ACHN (cell line): ENCODE data around the gene GPHN.
A peak's percentile ranks its signal among the peaks of the same experiment; 100 is the strongest.
"Not testable (repeated sequence)": the region's sequence is repeated elsewhere in the genome, so short reads cannot be mapped to it uniquely, and the experiment has no call there.

Experiments
- DNase-seq: peaks from one replicate; pipeline ENCODE4 v3.0.0-alpha.2; 2015
- in situ Hi-C: cut with HindIII; loops from 2 replicates; pipeline ENCODE4 v1.10.0; 2017; ENCODE audit warnings: low sequenced_read_pairs, low pct_ligation_motif_present, low pct_unique_long_range_greater_than_20kb

Gene GPHN

DNA sequence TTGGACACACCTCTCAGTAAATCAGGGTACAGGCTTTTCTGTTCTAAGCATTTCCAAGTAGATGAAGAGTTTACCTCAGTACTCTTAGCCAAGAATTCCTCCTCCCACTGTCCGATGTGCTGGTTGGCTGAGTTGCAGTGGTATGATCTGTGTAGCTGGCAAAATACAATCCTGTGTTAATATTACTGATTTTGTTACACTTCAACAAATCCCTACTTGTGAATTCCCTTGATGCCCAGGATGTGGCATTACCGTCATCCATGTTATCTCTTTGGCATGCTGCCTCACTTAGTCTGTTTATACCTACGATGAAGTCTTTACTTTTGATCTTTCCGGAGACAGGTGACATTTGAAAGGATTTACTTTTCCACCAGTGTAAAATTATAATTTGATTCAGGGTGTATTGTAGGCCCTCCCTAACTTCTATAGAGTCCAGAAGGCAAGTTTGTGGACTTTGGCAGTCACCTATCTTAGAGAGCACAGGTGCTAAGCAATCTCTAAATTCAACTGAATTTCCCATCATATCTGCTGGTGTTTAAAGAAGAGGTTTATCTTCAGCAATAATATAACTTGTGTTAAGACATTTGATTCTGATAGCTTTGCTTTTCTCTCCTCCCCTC, 11.6 kb upstream of the GPHN start:
- in situ Hi-C loops = no loop called here
- DNase-seq = peak; percentile 70

DNA sequence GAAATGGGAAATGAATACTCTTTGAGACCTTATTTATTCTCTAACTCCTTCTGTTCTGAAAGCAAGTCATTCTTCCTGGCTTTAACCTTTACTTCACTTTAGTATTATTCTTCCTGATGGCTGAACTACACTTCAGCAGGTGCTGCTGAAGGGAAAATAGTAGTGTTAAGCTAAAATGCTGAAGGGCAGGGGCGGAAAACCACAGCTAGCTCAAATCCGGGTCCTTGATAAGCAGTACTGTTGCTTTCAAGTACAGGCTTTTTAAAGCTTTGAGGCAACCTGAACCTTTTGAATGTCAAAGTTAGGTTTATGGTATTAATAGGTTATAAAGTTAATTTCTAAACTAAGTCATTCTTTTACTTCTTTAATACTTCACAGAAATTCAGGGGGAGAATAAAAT, 11.0 kb upstream of the GPHN start:
- in situ Hi-C loops = no loop called here

DNA sequence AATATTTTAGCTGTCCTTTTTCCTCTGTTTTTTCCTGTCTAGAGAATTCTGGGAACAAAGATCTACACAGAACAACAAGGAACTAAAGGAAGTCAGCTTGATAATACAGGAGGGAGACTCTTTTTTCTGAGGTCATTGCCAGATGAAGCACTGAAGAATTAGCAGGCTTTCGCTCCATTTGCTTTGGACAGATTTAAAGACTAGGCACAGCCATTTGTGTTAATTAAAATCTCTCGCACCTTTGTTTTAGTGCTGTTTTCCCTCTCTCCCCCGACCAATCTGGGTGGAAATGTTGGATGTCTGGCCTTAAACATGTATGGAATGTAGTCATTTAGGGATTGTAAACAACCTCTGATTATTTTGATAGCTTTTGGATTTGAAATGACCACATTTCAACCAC, 9.6 kb upstream of the GPHN start:
- DNase-seq = no peak
- in situ Hi-C loops = no loop called here

More for the DNA sequence above, 11.0 kb upstream of the GPHN start:
- peak; percentile 13 for DNase-seq

DNA sequence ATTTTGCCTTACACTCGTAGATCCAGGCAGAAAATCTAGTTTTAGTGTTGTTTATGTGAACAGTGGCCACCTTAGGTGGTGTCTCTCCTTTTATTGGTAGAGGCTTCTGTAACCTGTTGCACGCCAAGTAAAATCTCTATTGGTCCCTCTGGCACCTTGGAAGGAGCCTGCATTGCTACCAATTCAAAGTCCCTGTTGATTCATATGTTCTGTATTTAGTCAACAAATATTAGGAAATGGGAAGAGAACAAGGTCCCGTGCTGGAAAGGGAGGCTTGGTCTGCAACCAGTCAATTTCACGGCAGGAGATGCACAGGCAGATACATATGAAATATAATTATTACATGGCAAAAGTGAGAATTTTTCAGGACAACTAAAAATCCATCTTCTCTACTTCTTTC, 6.4 kb upstream of the GPHN start:
- DNase-seq = no peak
- in situ Hi-C loops = no loop called here

DNA sequence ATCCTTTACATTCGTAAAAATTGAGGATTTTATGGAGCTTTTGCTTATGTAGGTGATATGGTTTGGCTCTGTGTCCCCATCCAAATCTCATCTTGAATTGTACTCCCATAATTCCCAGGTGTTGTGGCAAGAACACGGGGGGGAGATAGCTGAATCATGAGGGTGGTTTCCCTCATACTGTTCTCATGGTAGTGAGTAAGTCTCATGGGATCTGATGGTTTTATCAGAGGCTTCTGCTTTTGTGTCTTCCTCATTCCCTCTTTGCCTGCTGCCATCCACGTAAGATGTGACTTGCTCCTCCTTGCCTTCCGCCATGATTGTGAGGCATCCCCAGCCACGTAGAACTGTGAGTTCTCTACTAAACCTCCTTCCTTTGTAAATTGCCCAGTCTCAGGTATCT, 5.1 kb upstream of the GPHN start:
- DNase-seq, in situ Hi-C loops: not testable (repeated sequence)

DNA sequence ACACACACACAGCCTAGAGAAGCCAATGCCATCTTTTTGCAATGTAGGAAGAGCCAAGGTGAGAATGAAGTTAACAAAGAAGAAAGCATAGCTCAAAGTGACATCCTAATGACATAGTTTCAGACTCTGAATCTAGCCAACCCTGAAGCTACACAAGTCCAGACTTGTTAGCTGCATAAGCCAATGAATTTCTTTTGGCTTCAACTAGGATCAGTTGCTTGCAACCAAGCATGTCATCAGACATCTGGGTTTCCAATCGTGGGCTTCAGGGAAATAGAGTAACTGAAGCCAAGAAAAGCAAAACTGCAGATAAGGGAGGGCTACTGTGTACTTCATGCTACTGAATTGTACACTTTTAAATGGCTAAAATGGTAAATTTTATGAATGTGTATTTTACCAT, 4.4 kb upstream of the GPHN start:
- in situ Hi-C loops = no loop called here
- DNase-seq = peak; percentile 16

DNA sequence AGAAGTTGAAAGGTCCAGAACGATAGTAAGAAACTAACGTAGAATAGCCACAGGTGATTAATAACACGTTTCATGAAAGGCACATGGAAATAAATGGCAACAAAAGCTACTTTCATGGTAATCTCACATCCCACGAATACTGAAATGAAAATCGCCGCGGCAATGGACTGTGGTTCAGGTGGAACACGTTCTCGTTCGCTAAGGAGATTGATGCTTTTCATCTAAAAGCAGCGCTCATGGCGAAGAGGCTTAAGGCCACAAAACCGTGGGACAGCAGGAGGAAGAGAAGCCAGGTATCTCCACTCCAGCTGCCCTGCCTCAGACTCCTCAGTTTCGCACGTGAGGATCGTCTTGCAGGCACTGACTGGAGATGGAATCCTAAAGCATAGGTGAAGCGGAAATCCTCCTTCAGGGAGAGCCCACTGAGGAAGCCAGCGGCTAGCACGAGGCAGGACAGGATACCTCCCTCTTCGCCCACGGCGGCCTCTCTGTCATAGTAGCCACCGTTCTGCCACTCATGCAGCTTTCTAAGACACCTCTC, 696 bp upstream of the GPHN start:
- DNase-seq = no peak
- in situ Hi-C loops = no loop called here

DNA sequence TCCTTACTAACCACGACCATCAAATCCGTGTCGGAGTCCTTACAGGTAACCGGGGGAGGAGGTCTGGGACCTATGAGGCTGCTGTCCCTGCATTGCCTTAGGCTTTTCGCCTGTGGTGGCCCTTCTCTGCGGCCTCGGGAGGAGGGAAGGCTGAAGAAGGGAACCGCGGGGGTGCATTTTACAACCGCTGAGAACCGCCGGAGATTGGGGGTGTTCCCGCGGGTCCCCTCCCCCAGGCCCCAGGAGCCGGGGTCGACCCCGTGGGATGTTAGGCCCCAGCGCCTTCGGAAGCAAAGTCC, 549 bp downstream of the GPHN start:
- DNase-seq = no peak
- in situ Hi-C loops = no loop called here

DNA sequence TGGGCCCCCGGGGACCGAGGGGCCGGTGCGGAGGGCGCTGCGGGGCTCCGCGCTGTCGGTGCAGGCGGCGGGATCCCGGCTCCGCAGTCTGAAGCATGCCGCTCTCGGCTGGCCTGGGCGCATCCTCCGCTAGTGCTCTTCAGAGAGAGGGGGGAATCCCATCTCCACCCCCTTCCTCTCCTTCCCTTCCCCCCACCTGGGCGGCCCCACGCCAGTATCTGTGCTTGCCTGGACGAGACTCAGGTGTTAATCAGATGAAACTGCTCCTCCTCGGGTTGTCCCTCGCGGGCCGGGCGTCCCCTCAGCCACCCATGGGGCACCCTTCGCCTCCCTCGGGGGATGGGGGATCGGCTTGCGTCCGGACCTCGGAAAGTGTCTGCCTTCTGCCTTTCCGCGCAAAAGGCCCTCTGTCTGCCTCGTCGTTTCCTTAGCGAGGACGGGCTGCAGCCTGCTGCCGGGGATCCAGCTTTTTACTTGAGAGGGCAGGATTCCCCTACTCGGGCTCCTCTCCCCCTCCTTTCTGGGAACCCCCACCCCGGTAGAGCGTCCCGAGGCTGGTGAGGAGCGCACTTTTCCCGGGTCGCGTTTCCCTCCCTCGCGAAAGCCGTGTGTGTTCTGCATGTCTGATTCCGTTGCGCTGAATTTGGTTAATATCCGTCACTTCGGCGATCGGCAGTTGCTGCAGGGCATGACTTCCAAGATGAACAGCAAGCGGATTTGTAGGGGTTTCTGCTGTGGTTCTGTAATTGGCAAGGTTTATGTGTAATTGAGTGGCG, 1.1 kb downstream of the GPHN start:
- peak; percentile 35 for DNase-seq

DNA sequence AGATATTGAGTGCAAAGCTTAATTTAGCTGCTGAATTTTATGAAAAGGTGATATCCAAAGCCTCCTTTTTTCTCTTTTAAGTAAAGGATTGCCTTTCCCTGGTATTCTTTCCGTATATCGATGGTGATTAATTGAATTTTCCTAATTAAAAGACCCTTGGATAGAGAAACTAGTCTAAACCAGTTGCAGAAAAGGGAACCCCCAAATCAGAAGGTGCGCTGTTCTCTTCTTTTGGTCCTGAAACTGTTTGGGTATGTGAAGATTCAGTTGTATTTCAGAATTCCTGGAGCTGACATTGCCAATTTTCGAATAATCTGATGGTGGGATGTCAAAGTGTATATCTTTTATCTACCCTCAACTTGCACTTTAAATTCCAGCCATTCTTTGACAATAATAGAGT, 1.9 kb downstream of the GPHN start:
- in situ Hi-C loops = no loop called here
- peak; percentile 17 for DNase-seq

More for the DNA sequence above, 1.1 kb downstream of the GPHN start:
- in situ Hi-C loops = no loop called here

DNA sequence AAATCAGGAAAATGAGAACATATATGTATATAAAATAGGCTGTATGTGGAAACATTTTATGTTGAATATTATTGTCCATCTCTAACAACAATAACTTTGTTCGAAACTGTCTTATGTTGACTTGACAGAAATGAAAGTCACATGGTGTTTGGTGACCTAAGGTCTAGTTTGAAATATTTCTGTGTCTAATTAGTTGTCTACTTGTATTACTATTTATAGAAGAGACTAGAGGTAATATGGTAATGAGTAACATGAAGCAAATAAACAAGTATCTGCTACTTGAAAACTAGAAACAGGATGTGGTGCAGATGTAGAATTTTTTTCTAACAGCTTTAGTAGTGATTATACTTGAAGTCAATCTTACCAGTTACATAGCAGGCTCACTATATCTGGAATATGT, 3.9 kb downstream of the GPHN start:
- in situ Hi-C loops = no loop called here
- no peak for DNase-seq

DNA sequence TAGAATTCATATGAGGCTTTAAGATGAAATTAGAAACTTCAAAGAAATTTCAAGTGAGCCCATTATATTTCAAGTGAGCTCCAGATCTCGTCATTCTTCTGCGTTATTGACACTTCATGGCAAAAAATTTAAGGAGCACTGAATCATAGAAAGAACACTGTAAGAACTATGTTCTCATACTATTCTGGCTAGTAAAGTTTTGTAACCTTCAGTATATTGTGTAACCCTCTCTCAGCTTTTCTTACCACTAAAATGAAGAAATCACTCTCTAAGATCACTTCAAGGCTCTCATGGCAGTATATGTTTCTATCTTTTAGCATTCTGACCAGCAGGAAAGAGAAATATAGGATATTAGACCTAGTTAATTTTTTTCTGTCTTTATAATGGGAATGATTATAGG, 6.3 kb downstream of the GPHN start:
- no peak for DNase-seq
- in situ Hi-C loops = no loop called here

DNA sequence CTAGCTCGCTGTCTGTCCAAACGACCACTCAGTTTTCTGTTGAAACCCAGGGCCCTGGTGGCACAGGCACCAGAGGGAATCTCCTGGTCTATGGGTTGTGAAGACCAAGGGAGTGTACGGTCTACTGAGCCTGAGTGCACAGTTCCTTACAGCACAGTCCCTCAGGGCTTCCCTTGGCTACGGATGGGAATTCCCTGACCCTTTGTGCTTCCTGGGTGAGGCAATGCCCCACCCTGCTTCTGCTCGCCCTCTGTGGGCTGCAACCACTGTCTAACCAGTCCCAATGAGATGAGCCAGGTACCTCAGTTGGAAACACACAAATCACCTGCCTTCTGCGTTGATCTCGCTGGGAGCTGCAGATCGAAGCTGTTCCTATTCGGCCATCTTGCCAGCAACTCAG, 22.6 kb downstream of the GPHN start:
- in situ Hi-C loops = no loop called here
- no peak for DNase-seq

DNA sequence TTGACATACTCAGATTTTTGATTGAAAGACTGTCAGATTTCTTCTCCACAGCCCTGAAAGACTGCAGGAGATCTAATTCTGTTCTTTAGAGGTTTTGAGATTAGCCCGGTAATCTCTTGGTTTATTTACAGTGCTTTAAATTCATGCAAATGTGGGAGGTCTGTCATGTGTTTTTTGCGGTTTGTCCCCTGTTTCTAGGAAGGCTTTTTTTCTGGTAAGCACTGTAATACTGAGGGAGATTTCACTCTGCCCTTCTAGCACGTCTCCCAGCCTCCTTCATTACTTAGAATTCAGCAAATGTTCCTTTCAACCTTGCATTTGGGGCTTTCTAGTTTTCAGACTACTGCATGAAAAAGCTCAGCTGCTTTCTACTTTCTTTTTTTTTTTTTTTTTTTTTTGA, 31.1 kb downstream of the GPHN start:
- in situ Hi-C loops = no loop called here
- DNase-seq = no peak

DNA sequence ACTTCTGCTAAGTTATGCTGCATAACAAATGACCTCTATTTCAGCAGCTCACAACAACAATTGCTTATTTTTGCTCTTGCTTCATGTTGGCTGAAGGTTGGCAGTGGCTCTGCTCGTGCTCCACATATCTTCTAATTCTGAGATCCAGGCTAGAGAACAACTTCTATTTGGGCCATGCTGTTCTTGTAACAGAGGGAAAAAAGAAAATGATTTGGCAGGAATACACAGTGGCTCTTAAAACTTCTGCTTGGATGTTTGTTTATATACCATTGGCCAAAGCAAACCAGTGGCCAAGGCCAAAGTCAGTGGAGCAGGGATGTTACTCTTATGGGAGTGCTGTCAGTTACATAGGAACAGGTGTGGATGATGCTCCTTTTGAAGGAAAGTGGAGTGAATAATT, 32.1 kb downstream of the GPHN start:
- in situ Hi-C loops = no loop called here

DNA sequence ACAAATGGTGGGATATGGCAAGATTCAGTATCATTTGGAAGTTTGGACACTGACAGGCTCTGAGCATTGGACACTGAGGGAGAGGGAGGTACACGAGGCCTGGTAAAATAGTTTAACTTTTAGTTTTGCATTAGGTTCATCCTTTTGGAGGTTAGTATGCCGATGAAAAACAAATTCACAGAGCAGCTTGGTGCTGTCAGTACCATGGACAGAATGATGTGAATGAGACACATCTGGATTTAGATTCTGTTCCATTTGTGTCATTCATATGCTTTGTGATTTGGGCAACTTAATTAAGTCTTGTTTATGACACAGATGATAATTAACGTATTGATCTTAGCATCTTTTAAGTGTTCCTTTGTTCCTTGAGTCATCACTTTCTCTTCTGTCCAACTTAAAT, 33.7 kb downstream of the GPHN start:
- in situ Hi-C loops = no loop called here
- DNase-seq = no peak

More for the DNA sequence above, 32.1 kb downstream of the GPHN start:
- DNase-seq = no peak

DNA sequence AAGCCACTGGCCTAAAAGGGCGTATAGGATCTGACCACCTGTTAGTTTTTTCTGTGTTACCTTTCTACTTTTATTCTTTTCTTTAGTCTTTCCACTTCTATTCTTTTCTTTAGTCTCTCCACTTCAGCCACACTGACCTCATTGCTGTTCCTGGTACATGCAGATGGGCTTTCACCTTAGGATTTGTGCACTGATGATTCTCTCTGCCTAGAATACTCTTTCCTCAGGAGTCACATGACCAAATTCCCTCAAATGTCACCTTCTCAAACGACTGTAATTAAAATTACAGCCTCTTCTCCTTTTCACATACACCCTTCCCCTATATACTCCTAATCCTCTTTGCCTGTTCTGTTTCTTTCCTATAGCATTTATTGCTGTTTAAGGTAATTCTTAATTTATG, 36.0 kb downstream of the GPHN start:
- in situ Hi-C loops = no loop called here
- no peak for DNase-seq

DNA sequence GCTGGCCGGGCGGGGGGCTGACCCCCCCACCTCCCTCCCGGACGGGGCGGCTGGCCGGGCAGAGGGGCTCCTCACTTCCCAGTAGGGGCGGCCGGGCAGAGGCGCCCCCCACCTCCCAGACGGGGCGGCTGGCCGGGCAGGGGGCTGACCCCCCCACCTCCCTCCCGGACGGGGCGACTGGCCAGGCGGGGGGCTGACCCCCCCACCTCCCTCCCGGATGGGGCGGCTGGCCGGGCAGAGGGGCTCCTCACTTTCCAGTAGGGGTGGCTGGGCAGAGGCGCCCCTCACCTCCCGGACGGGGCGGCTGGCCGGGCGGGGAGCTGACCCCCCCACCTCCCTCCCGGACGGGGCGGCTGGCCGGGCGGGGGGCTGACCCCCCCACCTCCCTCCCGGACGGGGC, 37.2 kb downstream of the GPHN start:
- DNase-seq = not testable (repeated sequence)

DNA sequence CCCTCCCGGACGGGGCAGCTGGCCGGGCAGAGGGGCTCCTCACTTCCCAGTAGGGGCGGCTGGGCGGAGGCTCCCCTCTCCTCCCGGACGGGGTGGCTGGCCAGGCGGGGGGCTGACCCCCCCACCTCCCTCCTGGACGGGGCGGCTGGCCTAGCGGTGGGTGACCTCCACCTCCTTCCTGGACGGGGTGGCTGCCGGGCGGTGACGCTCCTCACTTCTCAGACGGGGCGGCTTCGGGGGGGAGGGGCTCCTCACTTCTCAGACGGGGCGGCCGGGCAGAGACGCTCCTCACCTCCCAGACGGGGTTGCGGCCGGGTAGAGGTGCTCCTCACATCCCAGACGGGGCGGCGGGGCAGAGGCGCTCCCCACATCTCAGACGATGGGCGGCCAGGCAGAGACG, 37.8 kb downstream of the GPHN start:
- in situ Hi-C loops, DNase-seq: not testable (repeated sequence)

More for the DNA sequence above, 37.2 kb downstream of the GPHN start:
- in situ Hi-C loops = not testable (repeated sequence)

DNA sequence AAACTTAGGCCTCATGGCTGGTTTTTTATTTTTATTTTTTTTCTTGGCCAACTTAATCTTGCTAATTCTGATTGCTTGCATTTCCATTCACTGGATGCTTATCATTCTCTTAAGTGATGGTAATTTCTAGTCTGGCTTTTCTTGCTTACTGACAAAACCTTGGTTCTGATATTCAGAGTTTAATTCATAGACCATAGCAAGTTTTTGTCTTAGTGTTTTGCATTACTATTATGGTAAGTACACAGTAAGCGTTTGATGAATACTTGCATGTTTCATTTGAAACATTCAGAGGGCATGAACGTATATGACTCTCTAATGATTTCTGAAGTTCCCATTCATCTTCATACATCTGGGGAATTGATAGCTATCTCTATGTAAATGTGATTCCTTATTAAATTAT, 55.8 kb downstream of the GPHN start:
- no peak for DNase-seq
- in situ Hi-C loops = no loop called here
